T-helper 2 cell treated with Interferon-gamma antibody and Interleukin-4, amounts not matched to agents 5 μg/mL and 100 μg/mL, for 36 hours (primary cell): ENCODE data around the gene PEAR1.
A peak's percentile ranks its signal among the peaks of the same experiment; 100 is the strongest.

Experiments used
- DNase-seq: peaks from one replicate; pipeline ENCODE4 v3.0.0; 2021; ENCODE audit warnings: low spot score
- H3K27ac Mint-ChIP-seq: one replicate; pipeline ENCODE4 v1.8.0; 2021; ENCODE audit warnings: mild to moderate bottlenecking, mixed read lengths
- H3K27me3 Mint-ChIP-seq: one replicate; pipeline ENCODE4 v1.8.0; 2021; ENCODE audit warnings: low read depth, mixed read lengths
- H3K36me3 Mint-ChIP-seq: one replicate; pipeline ENCODE4 v1.8.0; 2021; ENCODE audit warnings: low read depth, mixed read lengths
- H3K4me1 Mint-ChIP-seq: one replicate; pipeline ENCODE4 v1.8.0; 2021; ENCODE audit warnings: low read depth, mixed read lengths
- H3K4me3 Mint-ChIP-seq: one replicate; pipeline ENCODE4 v1.8.0; 2022; ENCODE audit warnings: mild to moderate bottlenecking, moderate library complexity, mixed read lengths
- H3K9me3 Mint-ChIP-seq: one replicate; pipeline ENCODE4 v1.8.0; 2021; ENCODE audit warnings: mixed read lengths

The PEAR1 gene

DNA sequence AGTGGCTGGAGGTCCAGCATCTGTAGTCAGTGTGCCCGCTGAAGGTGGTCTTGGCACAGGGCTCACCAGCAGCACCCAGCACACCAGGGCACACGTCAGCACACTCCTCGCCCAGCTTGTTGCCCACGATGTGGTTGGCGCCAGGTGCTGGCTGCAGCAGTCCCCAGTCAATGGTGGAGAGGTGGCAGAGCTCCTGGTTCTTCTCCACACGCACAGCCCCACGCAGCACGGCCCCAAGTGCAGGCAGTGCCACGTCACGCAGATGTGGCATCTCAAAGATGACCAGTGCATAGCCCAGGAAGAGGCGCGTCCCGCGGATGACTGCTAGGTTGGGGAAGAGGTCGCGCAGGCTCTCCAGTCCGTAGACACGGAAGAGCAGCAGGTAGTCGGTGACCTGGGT is 39.8 kb upstream of the PEAR1 start:
- H3K36me3 Mint-ChIP-seq, result no peaks in the 10 kb centered on the region
- DNase-seq, result no peak
- H3K4me3 Mint-ChIP-seq, result no peak overlapping the region
- no peak overlapping the region for H3K27ac Mint-ChIP-seq
- no peaks in the 10 kb centered on the region for H3K9me3 Mint-ChIP-seq
- peaks cover 10% of the 10 kb centered on the region for H3K4me1 Mint-ChIP-seq
- peaks cover 35% of the 10 kb centered on the region for H3K27me3 Mint-ChIP-seq

GRCh38 chr1:156854634-156855033 is 38.9 kb upstream of the PEAR1 start:
- Mint-ChIP-seq H3K9me3 (no peaks in the 10 kb centered on the region), H3K36me3 (no peaks in the 10 kb centered on the region), H3K27me3 (peaks cover 40% of the 10 kb centered on the region), H3K27ac (peak overlapping the region; percentile 15), H3K4me1 (peaks cover 8% of the 10 kb centered on the region), H3K4me3 (no peak overlapping the region)
- no peak for DNase-seq

- Mint-ChIP-seq H3K27me3 (peaks cover 48% of the 10 kb centered on the region), H3K4me3 (no peak overlapping the region), H3K27ac (no peak overlapping the region), H3K36me3 (no peaks in the 10 kb centered on the region), H3K9me3 (no peaks in the 10 kb centered on the region), H3K4me1 (peaks cover 12% of the 10 kb centered on the region)
- DNase-seq, result no peak
Measured at GRCh38 chr1:156856282-156856785, 37.2 kb upstream of the PEAR1 start.

- Mint-ChIP-seq H3K9me3 (no peaks in the 10 kb centered on the region), H3K4me1 (peaks cover 23% of the 10 kb centered on the region), H3K4me3 (no peak overlapping the region), H3K27ac (no peak overlapping the region), H3K27me3 (peaks cover 53% of the 10 kb centered on the region), H3K36me3 (no peaks in the 10 kb centered on the region)
- DNase-seq, result no peak
Measured at GRCh38 chr1:156857532-156857931, 36.0 kb upstream of the PEAR1 start.

DNA sequence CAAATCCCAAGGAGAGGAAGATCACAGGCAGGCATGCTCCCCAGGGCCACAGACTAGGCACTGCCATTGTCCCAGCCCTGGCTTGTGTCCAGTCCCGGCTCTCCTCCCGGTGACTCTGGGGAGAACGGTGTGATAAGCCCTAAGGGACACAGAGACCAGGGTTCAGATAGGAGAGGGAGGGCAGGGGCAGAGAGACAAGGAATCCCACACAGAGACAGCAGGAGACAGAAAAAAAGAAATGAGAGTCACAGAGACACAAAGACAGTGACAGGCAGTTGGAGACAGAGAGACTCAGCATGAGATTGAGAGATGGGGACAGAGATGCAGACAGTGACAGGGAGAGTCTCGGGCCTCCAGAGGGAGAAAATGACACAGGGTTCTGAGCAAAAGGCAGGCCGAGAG is 35.0 kb upstream of the PEAR1 start:
- Mint-ChIP-seq H3K36me3 (no peaks in the 10 kb centered on the region), H3K4me1 (peaks cover 32% of the 10 kb centered on the region), H3K4me3 (peak overlapping the region; percentile 45), H3K27me3 (peaks cover 49% of the 10 kb centered on the region), H3K9me3 (no peaks in the 10 kb centered on the region), H3K27ac (no peak overlapping the region)
- DNase-seq, result no peak

DNA sequence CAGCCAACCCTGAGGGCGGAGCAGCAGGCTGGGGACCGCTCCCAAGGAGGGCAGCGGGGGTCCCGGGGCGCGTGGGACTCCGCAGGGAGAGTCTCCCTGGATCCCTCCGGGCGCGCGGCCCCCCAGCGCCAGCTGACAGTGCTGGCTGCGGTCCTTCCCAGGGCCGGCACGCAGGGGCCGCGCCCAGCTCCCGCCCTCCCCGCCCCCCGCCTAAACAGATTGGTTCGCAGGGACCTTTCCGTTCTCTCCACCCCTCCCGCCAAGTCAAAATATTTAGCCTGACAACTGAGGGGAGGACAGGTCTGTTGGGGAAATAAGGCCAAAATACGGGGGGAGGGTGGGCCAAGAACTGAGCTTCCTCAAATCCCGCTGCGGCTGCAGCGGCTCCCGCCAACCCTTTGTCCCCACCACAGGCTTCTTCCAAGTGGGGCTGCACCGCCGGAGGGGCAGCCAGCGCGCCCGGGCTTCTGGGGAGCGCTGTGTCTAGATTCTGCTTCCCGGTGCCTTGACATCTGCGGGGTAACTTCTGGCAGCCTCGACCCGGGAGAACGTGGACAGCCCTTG is 34.5 kb upstream of the PEAR1 start, which contains the start of gene INSRR:
INSRR (minus strand) TSS at position 159 of the 564 bp plus-strand sequence. CDS start 496 bp downstream, outside the sequence.
- H3K9me3 Mint-ChIP-seq, result no peaks in the 10 kb centered on the region
- DNase-seq, result no peak
- H3K4me3 Mint-ChIP-seq, result peak within 1 kb of the TSS; percentile 86
- no peak within 1 kb of the TSS for H3K27ac Mint-ChIP-seq
- H3K27me3 Mint-ChIP-seq, result peaks cover 46% of the 10 kb centered on the region
- no peaks in the 10 kb centered on the region for H3K36me3 Mint-ChIP-seq
- peaks cover 37% of the 10 kb centered on the region for H3K4me1 Mint-ChIP-seq

- no peak overlapping the region for H3K27ac Mint-ChIP-seq
Measured at GRCh38 chr1:156859523-156860112, 33.9 kb upstream of the PEAR1 start.

GRCh38 chr1:156860113-156860627 is 33.3 kb upstream of the PEAR1 start:
- peak overlapping the region; percentile 86 for H3K4me3 Mint-ChIP-seq
- H3K27ac Mint-ChIP-seq, result peak overlapping the region; percentile 28
- H3K4me1 Mint-ChIP-seq, result peaks cover 48% of the 10 kb centered on the region
- peaks cover 43% of the 10 kb centered on the region for H3K27me3 Mint-ChIP-seq
- peak; percentile 61 for DNase-seq
- H3K36me3 Mint-ChIP-seq, result no peaks in the 10 kb centered on the region
- no peaks in the 10 kb centered on the region for H3K9me3 Mint-ChIP-seq

More at GRCh38 chr1:156859523-156860112, 33.9 kb upstream of the PEAR1 start:
- Mint-ChIP-seq H3K36me3 (no peaks in the 10 kb centered on the region), H3K9me3 (no peaks in the 10 kb centered on the region), H3K27me3 (peaks cover 46% of the 10 kb centered on the region), H3K4me3 (peak overlapping the region; percentile 86), H3K4me1 (peaks cover 43% of the 10 kb centered on the region)
- DNase-seq, result no peak

DNA sequence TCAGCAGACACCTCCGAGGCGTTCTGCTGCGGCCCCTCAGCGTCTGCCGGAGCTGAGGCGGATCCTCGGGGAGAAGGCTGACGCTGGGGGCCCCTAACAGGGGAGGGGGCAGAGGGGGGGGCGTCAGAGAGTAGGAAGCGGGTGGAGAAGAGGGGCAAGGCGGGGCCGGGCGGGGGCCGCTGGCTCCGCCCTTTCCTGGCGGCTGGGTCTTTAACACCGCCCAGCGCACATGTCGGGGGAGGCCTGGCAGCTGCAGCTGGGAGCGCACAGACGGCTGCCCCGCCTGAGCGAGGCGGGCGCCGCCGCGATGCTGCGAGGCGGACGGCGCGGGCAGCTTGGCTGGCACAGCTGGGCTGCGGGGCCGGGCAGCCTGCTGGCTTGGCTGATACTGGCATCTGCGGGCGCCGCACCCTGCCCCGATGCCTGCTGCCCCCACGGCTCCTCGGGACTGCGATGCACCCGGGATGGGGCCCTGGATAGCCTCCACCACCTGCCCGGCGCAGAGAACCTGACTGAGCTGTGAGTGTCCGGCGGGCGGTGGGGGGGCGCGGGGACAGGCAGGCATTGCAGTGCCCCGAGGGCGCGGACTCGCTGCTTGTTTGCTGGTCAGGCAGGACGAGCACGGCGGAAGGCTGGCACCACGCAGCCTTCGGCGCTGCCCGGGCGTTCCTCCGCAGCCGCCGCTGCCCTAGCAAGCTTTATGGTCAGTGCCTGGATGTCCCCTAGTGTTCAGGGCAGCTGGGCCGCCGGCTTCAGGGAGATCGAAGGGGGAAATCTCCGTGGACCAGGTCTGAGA is 32.7 kb upstream of the PEAR1 start, which contains the start of gene NTRK1:
NTRK1 (plus strand) TSS at position 238 of the 796 bp plus-strand sequence; CDS start at position 308, 70 bp downstream.
- DNase-seq, result peak; percentile 75
- Mint-ChIP-seq H3K27me3 (peaks cover 42% of the 10 kb centered on the region), H3K36me3 (no peaks in the 10 kb centered on the region), H3K4me3 (peak within 1 kb of the TSS; percentile 86), H3K27ac (peak within 1 kb of the TSS; percentile 28), H3K9me3 (no peaks in the 10 kb centered on the region), H3K4me1 (peaks cover 55% of the 10 kb centered on the region)

GRCh38 chr1:156862584-156862983 is 30.9 kb upstream of the PEAR1 start:
- DNase-seq, result no peak
- Mint-ChIP-seq H3K4me1 (peaks cover 63% of the 10 kb centered on the region), H3K27ac (peak overlapping the region; percentile 90), H3K9me3 (no peaks in the 10 kb centered on the region), H3K36me3 (no peaks in the 10 kb centered on the region), H3K27me3 (peaks cover 30% of the 10 kb centered on the region), H3K4me3 (peak overlapping the region; percentile 81)

DNA sequence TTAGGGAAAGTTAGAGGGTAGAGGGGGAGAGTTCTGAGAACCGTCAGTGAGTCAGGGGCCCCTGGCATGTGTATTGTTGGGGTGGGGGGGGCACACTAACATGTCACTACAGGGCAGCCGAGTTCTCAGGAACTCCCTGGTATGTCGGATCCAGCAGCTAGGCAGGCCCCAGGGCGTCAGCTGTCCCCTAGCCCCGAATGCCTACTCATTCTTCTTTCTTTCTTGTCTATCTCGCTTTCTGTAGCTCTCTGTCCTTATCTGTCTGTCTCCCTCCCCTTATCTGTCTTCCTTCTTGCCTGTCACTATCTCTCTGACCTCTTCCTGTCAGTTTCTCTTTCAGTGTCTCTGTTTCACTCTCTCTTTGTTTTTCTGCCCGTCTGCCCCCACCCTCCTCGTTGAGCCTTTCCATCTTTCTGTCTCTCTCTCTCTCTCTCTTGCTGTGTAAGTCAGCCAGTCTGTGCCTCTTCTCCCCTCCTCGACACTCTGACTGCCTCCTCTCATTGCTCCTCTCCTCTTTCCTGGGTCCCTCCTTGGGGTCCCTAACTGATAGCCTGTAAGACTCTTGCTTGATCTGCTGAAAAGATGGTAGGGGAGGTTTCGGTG is 30.4 kb upstream of the PEAR1 start:
- Mint-ChIP-seq H3K4me1 (peaks cover 68% of the 10 kb centered on the region), H3K27ac (peak overlapping the region; percentile 90), H3K4me3 (peak overlapping the region; percentile 81), H3K36me3 (no peaks in the 10 kb centered on the region), H3K9me3 (no peaks in the 10 kb centered on the region), H3K27me3 (peaks cover 25% of the 10 kb centered on the region)
- DNase-seq, result peak; percentile 78

DNA sequence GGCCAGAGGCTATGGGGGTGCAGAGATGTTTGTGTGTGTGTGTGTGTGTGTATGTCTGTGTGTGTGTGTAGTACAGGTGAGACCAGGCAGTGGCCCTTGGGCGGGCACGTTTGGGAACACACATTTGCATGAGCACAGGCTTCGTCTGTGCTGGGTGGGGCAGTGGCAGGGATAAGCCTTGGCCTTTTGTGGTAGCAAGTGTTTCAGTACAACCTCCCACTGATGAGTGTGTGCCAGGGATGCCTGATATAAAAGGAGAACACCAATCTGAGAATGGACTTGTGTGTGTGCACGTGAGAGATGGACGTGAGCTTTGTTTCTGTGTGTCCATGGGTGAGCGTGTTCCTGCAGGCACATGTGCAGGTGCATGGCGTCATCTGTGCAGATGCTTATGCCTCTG is 29.9 kb upstream of the PEAR1 start:
- peak overlapping the region; percentile 90 for H3K27ac Mint-ChIP-seq
- peaks cover 20% of the 10 kb centered on the region for H3K27me3 Mint-ChIP-seq
- H3K9me3 Mint-ChIP-seq, result no peaks in the 10 kb centered on the region
- H3K36me3 Mint-ChIP-seq, result no peaks in the 10 kb centered on the region
- no peak for DNase-seq
- peaks cover 65% of the 10 kb centered on the region for H3K4me1 Mint-ChIP-seq
- peak overlapping the region; percentile 81 for H3K4me3 Mint-ChIP-seq

DNA sequence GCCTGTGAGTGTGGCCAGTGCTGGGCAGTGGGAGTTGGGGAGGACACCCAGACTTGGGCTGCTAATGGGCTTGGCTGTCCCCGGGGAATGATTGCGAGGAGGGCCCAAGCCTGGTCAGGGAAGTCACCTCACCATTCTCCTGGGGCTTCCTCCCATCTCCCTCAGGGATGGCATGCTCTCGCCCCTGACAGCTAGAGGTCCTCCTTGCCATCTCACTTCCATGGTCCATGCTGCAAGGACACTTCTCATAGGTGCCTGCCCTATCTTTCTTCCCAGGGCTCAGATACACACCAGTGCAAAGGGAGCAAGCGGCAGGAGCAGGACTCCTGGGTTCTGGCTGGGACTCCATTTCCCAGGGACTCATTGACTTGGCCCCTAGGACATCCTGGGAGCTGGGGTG is 28.7 kb upstream of the PEAR1 start:
- Mint-ChIP-seq H3K27ac (peak overlapping the region; percentile 81), H3K27me3 (peaks cover 11% of the 10 kb centered on the region), H3K9me3 (no peaks in the 10 kb centered on the region), H3K4me3 (peak overlapping the region; percentile 81), H3K4me1 (peaks cover 63% of the 10 kb centered on the region), H3K36me3 (no peaks in the 10 kb centered on the region)
- DNase-seq, result no peak
